Superior temporal gyrus (tissue), 1 donor: ENCODE results near the gene SH3D19.
A peak's percentile ranks its signal among the peaks of the same experiment; 100 is the strongest.

ENCODE experiments used
- DNase-seq: peaks from one replicate; pipeline ENCODE4 v3.0.0-alpha.2; 2016; ENCODE audit errors: extremely low spot score

The SH3D19 gene, protein sequence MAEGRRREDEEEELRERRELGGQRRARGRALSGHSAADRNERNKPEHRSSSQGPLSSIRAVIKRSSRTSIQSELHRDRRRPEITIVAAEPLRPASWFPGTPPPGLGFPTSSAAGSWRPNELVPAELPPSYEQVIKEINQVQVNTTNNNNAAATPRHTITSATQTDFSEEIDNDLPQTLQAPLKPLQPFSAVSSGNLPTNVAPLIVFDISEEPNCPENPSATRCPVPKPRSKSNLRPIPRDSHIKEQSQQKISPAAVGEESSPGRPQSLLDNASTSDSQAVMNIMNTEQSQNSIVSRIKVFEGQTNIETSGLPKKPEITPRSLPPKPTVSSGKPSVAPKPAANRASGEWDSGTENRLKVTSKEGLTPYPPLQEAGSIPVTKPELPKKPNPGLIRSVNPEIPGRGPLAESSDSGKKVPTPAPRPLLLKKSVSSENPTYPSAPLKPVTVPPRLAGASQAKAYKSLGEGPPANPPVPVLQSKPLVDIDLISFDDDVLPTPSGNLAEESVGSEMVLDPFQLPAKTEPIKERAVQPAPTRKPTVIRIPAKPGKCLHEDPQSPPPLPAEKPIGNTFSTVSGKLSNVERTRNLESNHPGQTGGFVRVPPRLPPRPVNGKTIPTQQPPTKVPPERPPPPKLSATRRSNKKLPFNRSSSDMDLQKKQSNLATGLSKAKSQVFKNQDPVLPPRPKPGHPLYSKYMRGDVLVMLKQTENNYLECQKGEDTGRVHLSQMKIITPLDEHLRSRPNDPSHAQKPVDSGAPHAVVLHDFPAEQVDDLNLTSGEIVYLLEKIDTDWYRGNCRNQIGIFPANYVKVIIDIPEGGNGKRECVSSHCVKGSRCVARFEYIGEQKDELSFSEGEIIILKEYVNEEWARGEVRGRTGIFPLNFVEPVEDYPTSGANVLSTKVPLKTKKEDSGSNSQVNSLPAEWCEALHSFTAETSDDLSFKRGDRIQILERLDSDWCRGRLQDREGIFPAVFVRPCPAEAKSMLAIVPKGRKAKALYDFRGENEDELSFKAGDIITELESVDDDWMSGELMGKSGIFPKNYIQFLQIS

GRCh38 chr4:151325111-151325948 lies at the start of gene SH3D19:
TSS of gene SH3D19 (minus strand) at chr4:151325605. CDS start at chr4:151325352, 253 bp downstream.
- no peak for DNase-seq

DNA sequence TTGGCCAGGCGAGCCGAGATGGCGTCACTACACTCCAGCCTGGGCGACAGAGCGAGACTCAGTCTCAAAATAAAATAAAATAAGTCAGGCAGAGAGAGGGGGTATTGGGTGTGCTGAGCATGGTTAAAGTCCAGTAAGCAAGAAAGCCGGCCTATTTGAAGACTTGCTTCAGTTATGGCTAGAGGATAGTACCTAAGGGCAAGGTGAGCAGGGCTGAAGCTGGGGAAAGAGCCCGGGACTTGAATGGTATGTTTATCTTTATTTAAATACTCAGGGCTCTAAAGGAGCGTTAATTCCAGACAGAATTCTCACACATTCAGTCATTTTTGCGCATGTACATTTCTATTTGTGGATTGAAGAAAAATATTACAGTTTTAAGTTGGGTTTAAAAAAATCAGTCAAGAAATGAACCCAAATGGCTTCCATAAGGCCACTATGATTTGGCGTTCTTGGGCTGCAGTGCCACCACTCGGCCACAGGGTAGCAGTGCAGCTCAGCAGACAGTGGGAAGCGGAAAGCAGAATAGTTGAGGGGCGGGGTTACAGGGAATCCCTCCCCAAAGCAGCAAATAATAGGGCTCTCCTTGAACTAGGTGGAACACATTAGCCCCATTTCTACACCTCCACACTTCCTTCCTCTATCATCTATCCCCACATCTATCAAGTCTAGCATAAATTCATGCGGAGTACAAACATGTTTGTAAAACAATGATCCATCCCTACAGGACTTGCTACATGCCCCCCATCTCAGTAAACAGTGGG lies 37.2 kb upstream of the SH3D19 start:
- peak; percentile 91 for DNase-seq

DNA sequence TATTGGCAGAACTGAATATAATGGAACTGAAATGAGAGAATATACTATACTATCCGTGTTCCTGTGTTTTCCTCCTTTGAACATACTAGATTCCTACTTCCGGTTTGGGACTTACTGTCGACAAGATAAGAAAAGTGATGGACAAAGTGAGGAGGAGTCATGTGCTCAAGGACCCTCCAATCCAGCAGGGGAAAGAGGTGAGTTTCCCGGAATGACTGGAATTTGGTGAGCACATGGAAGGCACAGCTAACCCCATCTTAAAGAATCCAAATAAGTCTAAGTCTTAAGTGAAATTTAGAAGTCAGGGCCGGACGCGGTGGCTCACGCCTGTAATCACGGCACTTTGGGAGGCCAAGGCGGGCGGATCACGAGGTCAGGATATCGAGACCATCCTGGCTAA lies 36.6 kb upstream of the SH3D19 start:
- no peak for DNase-seq

GRCh38 chr4:151361126-151361525 lies 35.7 kb upstream of the SH3D19 start:
- DNase-seq: no peak

GRCh38 chr4:151359576-151359975 lies 34.2 kb upstream of the SH3D19 start:
- DNase-seq: no peak

DNA sequence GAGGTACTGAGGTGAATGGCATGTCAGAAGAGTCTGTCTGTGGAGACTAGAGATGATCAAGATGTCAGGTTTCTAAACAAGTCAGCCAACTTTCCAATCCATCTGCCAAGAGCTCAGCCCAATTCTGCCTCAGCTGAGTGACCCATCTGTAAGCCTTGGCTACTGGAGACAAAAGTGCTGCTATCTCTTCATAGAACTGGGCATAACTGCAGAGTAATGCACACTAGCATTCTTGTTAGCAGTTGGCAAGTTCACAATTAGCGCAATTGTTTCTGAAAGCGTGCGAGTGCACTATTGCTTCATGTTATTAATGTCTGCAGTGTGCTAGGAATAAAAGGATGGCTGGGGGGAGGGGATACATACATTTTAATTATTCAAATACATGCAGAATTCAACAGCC lies 32.9 kb upstream of the SH3D19 start:
- peak; percentile 98 for DNase-seq

GRCh38 chr4:151356510-151356909 lies 31.1 kb upstream of the SH3D19 start:
- no peak for DNase-seq

DNA sequence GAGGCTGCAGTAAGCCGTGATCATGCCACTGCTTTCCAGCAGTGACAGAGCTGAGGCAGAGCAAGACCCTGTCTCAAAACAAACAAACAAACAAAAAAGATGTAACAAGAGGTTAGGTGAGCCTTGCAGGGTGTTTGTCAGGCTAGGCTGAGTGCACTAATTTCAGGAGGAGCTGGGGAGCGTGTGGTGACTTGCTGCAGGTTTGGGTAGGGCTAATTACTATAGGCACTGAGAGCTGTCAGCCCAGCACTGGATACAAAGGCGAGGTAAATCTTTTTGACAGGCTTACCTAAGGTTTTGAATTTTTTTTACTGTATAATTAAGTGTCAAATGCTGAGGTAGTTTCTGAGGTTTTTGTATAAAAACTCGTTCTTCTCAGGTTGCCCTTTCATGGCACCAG lies 29.8 kb upstream of the SH3D19 start:
- DNase-seq: no peak

DNA sequence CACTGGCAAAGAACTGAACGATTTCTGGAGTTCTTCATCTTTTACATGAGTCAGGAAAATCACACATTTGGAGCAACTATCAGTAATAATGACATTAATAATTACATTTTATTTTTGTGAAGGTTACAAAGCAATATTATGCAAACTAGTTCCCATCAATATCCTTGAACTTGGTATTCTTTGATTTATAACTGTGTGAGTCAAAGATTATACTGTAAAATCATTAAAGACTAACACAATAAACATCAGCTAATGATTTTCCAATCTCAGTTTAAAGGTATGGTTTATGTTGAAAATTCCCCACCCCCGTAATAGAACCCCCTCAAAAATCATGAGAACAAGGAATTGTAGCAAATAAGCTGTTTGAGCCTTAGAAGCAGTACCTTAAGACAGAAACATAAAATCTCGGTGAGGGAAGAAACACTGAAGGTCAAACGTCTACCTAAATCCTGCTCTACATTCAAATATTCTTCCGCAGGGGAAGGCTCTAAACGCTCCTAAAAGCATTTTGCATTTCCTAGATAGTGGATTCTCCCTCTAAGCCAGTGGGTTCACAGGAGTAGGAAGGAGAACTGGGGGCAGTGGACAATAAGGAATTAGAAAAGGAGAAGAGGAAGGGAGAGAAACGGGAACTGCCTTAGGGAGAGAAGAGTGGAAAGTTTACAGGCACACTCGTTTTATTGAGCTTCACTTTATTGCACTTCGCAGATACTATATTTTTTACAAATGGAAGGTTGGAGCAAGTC lies 22.3 kb upstream of the SH3D19 start:
- no peak for DNase-seq

GRCh38 chr4:151344948-151345347 lies 19.5 kb upstream of the SH3D19 start:
- no peak for DNase-seq

DNA sequence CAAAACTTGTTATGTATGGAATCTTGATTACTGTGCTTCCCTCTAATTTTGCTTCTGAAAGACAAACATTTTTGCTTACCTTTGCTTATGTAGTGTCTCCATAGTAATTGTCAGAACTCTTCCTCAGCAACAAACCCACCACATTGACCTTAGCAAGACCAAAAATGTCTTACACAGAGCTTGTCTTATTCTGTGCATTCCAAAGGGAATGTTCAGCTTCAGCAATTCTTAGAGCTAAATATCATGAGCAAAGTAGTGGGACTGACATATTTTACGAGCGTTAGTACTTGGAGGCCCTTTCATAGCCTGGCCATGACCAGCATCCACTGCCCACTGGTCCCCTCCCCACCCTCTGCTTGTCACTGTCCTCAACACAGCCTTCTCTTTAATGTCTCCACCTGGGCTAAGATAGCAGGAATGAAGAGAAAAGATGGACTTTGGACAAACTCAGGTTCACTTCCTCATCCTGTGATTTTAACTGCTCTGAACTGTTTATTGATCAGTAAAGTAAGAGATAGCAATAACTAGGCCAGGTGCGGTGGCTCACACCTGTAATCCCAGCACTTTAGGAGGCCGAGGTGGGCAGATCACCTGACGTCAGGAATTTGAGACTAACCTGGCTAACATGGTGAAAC lies 15.5 kb upstream of the SH3D19 start:
- no peak for DNase-seq

DNA sequence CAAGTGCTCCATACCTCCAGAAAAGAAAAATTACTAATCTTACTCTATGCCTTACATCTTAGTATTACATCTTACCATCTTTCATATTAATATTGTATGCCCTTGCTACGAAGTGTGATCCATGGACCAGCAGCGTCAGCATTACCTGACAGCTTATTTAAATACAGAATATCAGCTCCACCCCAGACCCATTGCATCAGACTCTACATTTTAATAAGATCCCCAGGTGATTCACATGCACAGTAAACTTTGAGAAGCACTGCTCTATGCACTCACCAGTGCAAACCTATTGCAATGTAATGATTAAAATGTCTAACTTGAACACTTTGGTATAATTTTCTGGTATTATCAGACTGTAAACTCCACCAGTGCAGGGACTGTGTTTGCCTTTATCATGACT lies 14.1 kb upstream of the SH3D19 start:
- no peak for DNase-seq

DNA sequence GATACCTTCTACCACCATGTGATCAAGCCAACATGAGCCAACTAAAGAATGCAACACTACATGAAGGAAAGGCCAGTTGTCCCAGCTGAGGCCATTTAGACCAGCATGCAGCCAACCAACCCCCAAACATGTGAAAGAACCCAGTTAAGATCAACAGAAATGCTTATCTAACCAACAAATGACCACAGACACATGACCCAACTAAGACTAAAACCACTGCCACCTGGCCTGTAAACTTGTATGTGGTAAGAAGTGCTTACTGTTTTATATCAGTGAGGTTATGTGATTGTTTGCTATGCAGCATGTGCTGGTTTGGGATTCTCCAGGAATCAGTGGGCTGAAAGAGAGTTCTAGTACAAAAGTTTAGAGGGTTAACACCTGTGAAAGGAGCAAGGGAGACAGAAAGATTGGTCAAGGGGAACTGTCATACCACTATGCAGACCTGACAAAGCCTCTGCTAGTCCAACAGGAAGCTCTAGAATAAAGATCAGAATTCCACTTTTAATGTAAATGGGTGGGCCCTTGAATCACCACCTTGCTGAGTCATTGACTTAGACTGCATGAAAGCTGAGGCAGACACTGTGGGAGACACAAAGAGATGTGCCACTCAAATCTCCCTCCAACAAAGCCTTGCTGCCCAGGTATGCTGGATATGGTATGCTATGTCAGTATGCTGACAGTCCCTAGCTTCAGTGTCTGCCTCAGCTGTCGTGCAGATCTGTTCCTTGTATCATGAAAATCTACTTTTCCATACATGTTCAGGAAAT lies 6.1 kb upstream of the SH3D19 start:
- no peak for DNase-seq

GRCh38 chr4:151329217-151330007 lies 4.0 kb upstream of the SH3D19 start:
- DNase-seq: no peak

- DNase-seq: no peak
Observed at GRCh38 chr4:151325949-151326246, 493 bp upstream of the SH3D19 start.

GRCh38 chr4:151324752-151325110 lies 674 bp downstream of the SH3D19 start:
- DNase-seq: no peak

DNA sequence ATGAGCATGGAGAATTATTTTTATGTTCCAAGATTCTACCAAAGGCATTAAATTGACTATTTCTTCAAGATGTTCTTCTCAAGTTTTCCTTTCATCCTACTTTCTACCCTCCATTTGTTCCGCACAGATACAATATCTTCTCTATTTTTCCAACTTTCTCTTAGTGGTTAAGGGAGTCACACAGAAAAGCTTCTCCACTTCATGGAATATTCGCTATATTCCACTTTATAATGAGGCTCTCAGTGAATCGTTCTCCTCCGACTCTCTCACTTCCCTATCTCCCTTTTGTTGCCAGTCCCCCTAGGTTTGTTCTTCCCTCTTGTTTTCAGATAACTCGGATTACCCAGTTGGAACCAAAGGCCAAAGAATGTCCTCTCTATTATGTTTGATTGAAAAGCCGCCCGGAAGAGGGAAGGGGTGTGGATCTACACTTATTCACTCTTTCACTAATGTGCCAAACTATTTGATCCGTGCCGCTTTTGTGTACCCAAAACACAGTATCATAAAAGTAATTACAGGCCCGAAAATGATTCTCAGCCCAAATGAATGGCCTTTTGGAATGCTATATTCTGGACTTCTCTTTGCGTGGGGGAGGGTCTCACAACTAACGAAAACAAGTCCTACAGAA lies 1.2 kb downstream of the SH3D19 start:
- DNase-seq: peak; percentile 69

DNA sequence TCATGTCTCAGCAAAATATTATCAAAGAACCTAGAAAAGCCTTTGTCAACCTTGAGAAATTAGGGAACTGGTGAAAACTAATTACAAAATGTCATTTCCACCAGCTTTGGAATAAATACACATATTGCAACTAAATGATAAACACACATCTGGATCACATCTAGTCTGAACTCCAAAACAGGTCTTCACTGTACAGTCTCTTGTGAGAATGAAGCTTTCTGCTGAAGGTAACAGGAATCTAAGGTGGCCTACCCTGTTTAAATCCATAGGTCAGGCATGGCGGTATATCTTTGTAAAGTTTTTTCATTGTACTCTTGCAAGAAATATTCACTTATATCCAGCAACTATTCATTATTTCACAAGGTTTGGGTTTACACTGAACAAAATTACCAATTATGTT lies 1.7 kb downstream of the SH3D19 start:
- peak; percentile 53 for DNase-seq
